Suprapubic skin (tissue), 4 donors: ENCODE data around the gene MAFF. TPM values are rescaled to one million over a fixed set of nuclear protein-coding genes. Genes with fewer than 3 reads are reported as not detected.

Source experiments
- DNase-seq, 2 donors: peaks; one replicate each; pipeline ENCODE4 v3.0.0-alpha.2; 2019; ENCODE audit warnings: low spot score in 2 of 2
- H3K27ac ChIP-seq: fragments of 200-600 bp; sonication (generic); one replicate; pipeline ENCODE4 v1.5.1; 2019
- H3K27me3 ChIP-seq: fragments of 200-600 bp; sonication (generic); one replicate; pipeline ENCODE4 v1.5.1; 2019
- H3K36me3 ChIP-seq: fragments of 200-600 bp; sonication (generic); one replicate; pipeline ENCODE4 v1.5.1; 2019
- H3K4me1 ChIP-seq: fragments of 200-600 bp; sonication (generic); one replicate; pipeline ENCODE4 v1.5.1; 2019
- H3K4me3 ChIP-seq: fragments of 200-600 bp; sonication (generic); one replicate; pipeline ENCODE4 v1.5.1; 2019; ENCODE audit warnings: mild to moderate bottlenecking
- H3K9me3 ChIP-seq: fragments of 200-600 bp; sonication (generic); one replicate; pipeline ENCODE4 v1.5.1; 2019
- CTCF ChIP-seq, 2 donors: fragments of 200-600 bp in 1 of 2; fragments of 450-650 bp in 1 of 2; sonication (generic) in 1 of 2; IDR thresholded peaks; one replicate each; pipeline ENCODE4 v1.5.1; 2016 to 2019; ENCODE audit warnings: antibody characterized with exemption in 2 of 2, mild to moderate bottlenecking in 1 of 2, moderate library complexity in 1 of 2
- EP300 ChIP-seq: sonication (generic); formaldehyde crosslinking; IDR thresholded peaks from one replicate; pipeline ENCODE4 v1.6.1; 2017; ENCODE audit warnings: antibody characterized with exemption
- POLR2A ChIP-seq, 2 donors: fragments of 450-650 bp; IDR thresholded peaks; one replicate each; pipeline ENCODE4 v1.6.1; 2017; ENCODE audit warnings: antibody characterized with exemption in 2 of 2, mild to moderate bottlenecking in 2 of 2, moderate library complexity in 2 of 2
- POLR2AphosphoS5 ChIP-seq, 3 donors: sonication (generic); formaldehyde crosslinking; IDR thresholded peaks; one replicate each; pipeline ENCODE4 v1.6.1; 2017; ENCODE audit warnings: antibody characterized with exemption in 3 of 3
- WGBS: methylation state at CpG from one replicate; pipeline ENCODE4 v1.1.5; 2018; 5-methylcytosine and 5-hydroxymethylcytosine counted together
- total RNA-seq, 4 donors: library from RNA; depleted of rRNA; stranded (reverse); fragments of >200 nt; gene quantifications; one replicate each; pipeline ENCODE4 v1.1.0, GENCODE V29; 2016

Gene MAFF
- total RNA-seq, 4 donors from 2014 or later: 27.3 to 70.1 (median 52.8) TPM

GRCh38 chr22:38202437-38203089 lies 769 bp downstream of the MAFF start:
- Histone ChIP-seq H3K9me3 (no peaks in the 10 kb centered on the region), H3K27me3 (no peaks in the 10 kb centered on the region), H3K4me1 (peaks cover 37% of the 10 kb centered on the region), H3K36me3 (no peaks in the 10 kb centered on the region), H3K27ac (peak overlapping the region; percentile 100), H3K4me3 (peak overlapping the region; percentile 95)
- 0% methylated on average over 10 of the region's 74 CpGs for WGBS
- TF ChIP-seq POLR2AphosphoS5 (IDR thresholded peaks at IDR 0.05): peak; percentile 72 to 86 (median 81)
- no peak for TF ChIP-seq CTCF (IDR thresholded peaks at IDR 0.05)
- no peak for TF ChIP-seq POLR2A (IDR thresholded peaks at IDR 0.05)
- TF ChIP-seq EP300: peak; percentile 85
- peak; percentile 95 to 97 for DNase-seq

GRCh38 chr22:38203090-38203810 lies 1.5 kb downstream of the MAFF start:
- DNase-seq: peak in 1 of 2 donors; percentile 80
- H3K9me3 ChIP-seq: no peaks in the 10 kb centered on the region
- WGBS: 18% methylated on average over 5 of the region's 19 CpGs
- no peaks in the 10 kb centered on the region for H3K27me3 ChIP-seq
- H3K36me3 ChIP-seq: no peaks in the 10 kb centered on the region
- TF ChIP-seq POLR2A (IDR thresholded peaks at IDR 0.05) (no peak), CTCF (IDR thresholded peaks at IDR 0.05) (no peak), POLR2AphosphoS5 (IDR thresholded peaks at IDR 0.05) (no peak), EP300 (no peak)
- H3K4me3 ChIP-seq: peak overlapping the region; percentile 95
- H3K27ac ChIP-seq: peak overlapping the region; percentile 100
- H3K4me1 ChIP-seq: peaks cover 37% of the 10 kb centered on the region

- H3K27me3 ChIP-seq: no peaks in the 10 kb centered on the region
- H3K4me3 ChIP-seq: peak overlapping the region; percentile 95
- peaks cover 37% of the 10 kb centered on the region for H3K4me1 ChIP-seq
- DNase-seq: peak in 1 of 2 donors; percentile 65
- H3K27ac ChIP-seq: peak overlapping the region; percentile 100
- H3K9me3 ChIP-seq: no peaks in the 10 kb centered on the region
- 82% methylated on average over 3 of the region's 3 CpGs for WGBS
- no peaks in the 10 kb centered on the region for H3K36me3 ChIP-seq
- no peak for TF ChIP-seq POLR2A (IDR thresholded peaks at IDR 0.05)
- TF ChIP-seq CTCF (IDR thresholded peaks at IDR 0.05): no peak
- TF ChIP-seq POLR2AphosphoS5 (IDR thresholded peaks at IDR 0.05): no peak
- TF ChIP-seq EP300: no peak
Measured at GRCh38 chr22:38203855-38204514, 2.2 kb downstream of the MAFF start.

GRCh38 chr22:38204784-38205183 lies 3.0 kb downstream of the MAFF start:
- Histone ChIP-seq H3K4me3 (peak overlapping the region; percentile 2), H3K27ac (peak overlapping the region; percentile 100), H3K4me1 (peaks cover 37% of the 10 kb centered on the region), H3K27me3 (no peaks in the 10 kb centered on the region), H3K36me3 (no peaks in the 10 kb centered on the region), H3K9me3 (no peaks in the 10 kb centered on the region)
- no peak for TF ChIP-seq POLR2A (IDR thresholded peaks at IDR 0.05)
- TF ChIP-seq POLR2AphosphoS5 (IDR thresholded peaks at IDR 0.05): no peak
- no peak for TF ChIP-seq CTCF (IDR thresholded peaks at IDR 0.05)
- no peak for TF ChIP-seq EP300
- 71% methylated on average over 7 of the region's 7 CpGs for WGBS
- DNase-seq: peak in 1 of 2 donors; percentile 61
